ENCODE results near the gene GNB3.

GNB3 gene

DNA sequence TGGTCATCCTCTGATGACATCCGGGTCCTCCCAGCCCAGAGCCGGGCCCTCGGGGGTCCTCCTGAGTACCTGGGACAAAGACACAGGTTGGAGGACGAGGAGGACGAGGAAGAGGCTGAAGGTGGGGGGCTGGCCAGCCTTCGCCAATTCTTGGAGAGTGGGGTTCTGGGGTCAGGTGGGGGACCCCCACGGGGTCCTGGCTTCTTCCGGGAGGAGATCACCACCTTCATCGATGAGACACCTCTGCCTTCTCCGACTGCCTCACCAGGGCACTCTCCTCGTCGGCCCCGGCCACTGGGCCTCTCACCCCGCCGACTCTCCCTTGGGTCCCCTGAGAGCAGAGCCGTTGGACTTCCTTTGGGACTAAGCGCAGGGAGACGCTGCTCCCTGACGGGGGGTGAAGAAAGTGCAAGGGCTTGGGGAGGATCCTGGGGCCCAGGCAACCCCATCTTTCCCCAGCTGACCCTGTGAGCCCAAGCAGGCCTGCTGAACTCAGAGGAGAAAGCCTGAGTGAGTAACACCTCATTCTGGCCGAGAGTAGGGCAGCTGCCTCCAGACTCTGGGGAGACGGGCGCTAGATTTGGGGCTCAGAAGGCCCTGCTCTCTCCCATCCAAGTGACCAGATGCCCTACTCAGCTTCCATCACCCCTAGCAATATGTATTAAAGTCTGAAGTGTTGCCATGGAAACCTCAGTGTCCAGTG, 13.8 kb upstream of the GNB3 start:
- DNase-seq (ENCODE audit: low read depth) = no peak
- TF ChIP-seq, protein P1, sequence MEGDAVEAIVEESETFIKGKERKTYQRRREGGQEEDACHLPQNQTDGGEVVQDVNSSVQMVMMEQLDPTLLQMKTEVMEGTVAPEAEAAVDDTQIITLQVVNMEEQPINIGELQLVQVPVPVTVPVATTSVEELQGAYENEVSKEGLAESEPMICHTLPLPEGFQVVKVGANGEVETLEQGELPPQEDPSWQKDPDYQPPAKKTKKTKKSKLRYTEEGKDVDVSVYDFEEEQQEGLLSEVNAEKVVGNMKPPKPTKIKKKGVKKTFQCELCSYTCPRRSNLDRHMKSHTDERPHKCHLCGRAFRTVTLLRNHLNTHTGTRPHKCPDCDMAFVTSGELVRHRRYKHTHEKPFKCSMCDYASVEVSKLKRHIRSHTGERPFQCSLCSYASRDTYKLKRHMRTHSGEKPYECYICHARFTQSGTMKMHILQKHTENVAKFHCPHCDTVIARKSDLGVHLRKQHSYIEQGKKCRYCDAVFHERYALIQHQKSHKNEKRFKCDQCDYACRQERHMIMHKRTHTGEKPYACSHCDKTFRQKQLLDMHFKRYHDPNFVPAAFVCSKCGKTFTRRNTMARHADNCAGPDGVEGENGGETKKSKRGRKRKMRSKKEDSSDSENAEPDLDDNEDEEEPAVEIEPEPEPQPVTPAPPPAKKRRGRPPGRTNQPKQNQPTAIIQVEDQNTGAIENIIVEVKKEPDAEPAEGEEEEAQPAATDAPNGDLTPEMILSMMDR (conservative IDR thresholded peaks at IDR 0.05; ENCODE audit: low read depth, low read length) = no peak
- H3K4me3 ChIP-seq (ENCODE audit: low read length) = no peak overlapping the region

DNA sequence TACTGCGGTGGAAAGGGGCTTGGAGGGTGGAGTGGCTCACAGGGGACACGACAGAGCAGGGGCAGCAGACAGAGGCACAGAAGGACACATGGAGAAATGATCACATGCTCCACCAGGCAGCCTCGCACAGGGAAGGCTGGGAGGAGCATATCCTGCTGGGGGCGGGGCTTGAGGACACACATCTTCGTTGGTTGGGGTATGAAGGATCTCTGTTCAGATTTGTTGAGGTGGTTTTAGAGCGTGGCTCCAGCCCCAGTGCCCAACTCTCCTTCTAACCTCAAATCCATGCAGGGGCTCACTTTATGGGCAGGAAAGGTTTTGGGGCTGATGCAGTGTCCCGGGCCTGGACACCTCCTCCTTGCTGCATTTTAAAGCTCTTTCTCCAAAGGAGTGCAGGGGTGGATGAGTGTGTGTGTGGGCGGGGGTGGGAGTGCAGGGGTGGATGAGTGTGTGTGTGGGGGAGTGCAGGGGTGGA, 13.3 kb upstream of the GNB3 start:
- H3K4me3 ChIP-seq (ENCODE audit: low read length) = peak overlapping the region; percentile 15
- no peak for DNase-seq (ENCODE audit: low read depth)
- TF ChIP-seq, protein P1 (conservative IDR thresholded peaks at IDR 0.05; ENCODE audit: low read depth, low read length) = no peak

DNA sequence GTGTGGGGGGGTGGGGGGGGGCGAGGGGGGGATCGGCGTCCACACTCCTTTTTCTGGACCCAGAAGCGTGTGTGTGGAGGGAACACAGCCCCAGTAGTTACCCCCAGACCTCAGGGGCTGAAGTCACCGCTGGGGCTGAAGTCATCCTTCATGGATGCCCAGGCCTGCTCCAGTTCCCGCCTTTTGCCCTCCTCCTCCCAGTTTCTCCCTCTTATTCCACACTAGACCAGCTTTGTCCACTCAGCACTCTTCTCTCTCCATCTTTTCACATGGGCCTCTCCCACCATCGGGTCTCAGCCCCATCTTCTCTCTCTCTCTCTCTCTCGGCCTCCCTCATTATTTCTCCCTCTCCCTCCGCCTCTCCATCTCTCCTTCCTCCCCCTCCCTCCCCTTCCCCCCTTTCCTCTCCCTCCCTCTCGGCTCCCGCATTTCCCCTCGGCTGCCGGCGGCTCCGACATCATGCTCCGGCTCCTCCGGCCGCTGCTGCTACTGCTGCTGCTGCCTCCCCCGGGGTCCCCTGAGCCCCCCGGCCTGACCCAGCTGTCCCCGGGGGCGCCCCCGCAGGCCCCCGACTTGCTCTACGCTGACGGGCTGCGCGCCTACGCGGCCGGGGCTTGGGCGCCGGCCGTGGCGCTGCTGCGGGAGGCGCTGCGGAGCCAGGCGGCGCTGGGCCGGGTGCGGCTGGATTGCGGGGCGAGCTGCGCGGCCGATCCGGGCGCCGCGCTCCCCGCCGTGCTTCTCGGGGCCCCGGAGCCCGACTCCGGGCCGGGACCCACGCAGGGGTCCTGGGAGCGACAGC, 12.5 kb upstream of the GNB3 start, which contains the start of gene P3H3:
Gene P3H3 (plus strand): TSS at position 426 of the 799 bp plus-strand sequence. CDS start 34 bp downstream, at position 460.
- TF ChIP-seq, protein P1 (conservative IDR thresholded peaks at IDR 0.05; ENCODE audit: low read depth, low read length) = no peak
- peak within 1 kb of the TSS; percentile 88 for H3K4me3 ChIP-seq (ENCODE audit: low read length)
- DNase-seq (ENCODE audit: low read depth) = no peak

DNA sequence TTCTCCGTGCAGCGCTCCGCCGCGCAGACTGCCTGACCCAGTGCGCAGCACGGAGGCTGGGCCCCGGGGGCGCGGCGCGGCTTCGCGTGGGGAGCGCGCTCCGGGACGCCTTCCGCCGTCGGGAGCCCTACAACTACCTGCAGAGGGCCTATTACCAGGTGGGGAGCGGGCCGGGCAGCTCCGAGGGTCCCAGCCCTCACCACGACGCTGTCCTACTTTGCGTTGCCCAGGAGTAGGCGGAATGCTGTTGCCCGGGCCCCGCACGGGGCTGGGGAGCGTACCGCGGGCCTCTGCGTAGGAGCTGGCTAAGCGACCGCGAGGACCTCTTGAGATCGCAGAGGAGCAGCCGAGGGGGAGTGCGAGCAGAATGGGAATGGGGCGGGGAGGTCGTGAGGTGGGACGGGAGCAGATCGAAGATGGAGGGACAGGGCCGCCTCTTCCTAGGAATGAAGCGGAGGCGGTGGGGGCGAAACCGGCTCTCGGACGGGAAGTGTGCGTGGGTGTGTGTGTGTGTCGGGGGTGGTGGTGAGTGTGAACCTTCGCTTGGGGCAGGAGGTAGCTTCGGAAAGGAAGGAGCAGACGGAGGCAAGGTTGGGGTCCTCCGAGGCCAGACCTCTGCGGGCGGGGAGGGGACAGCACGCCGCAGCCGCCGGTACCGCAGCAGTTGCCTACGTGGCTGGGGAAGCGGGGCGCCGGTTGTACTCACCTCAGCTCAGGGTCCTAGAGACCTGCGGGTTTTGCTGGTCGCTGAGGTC, 11.8 kb upstream of the GNB3 start:
- no peak for DNase-seq (ENCODE audit: low read depth)
- TF ChIP-seq, protein P1 (conservative IDR thresholded peaks at IDR 0.05; ENCODE audit: low read depth, low read length) = no peak
- H3K4me3 ChIP-seq (ENCODE audit: low read length) = peak overlapping the region; percentile 88

DNA sequence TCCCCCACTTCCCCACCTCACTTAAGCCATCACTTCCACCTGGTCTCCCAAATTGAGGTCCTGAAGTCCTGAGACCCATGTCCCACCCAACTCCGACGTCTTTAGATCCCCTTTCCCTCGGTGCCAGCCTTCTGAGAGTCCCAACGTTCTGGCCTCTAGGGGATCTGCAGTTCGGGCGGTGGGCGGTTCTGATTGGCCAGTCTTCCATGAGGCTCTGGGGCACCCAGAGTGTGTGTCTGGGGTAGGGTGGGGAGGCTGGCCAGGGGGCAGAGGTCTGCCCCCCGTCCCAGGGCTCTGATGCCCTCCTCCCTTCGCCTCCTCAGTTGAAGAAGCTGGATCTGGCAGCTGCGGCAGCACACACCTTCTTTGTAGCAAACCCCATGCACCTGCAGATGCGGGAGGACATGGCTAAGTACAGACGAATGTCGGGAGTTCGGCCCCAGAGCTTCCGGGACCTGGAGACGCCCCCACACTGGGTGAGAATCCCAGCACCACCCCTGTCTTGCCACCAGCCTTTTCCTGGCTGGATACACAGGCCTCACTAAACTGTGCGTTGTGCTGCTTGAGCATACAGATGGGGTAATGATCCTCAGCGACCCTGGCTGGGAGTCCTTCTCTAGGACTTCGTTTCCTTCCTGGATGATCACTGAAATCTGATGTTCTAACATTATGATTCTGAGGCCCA, 11.0 kb upstream of the GNB3 start:
- H3K4me3 ChIP-seq (ENCODE audit: low read length) = peak overlapping the region; percentile 88
- DNase-seq (ENCODE audit: low read depth) = no peak
- TF ChIP-seq, protein P1 (conservative IDR thresholded peaks at IDR 0.05; ENCODE audit: low read depth, low read length) = peak; percentile 37

DNA sequence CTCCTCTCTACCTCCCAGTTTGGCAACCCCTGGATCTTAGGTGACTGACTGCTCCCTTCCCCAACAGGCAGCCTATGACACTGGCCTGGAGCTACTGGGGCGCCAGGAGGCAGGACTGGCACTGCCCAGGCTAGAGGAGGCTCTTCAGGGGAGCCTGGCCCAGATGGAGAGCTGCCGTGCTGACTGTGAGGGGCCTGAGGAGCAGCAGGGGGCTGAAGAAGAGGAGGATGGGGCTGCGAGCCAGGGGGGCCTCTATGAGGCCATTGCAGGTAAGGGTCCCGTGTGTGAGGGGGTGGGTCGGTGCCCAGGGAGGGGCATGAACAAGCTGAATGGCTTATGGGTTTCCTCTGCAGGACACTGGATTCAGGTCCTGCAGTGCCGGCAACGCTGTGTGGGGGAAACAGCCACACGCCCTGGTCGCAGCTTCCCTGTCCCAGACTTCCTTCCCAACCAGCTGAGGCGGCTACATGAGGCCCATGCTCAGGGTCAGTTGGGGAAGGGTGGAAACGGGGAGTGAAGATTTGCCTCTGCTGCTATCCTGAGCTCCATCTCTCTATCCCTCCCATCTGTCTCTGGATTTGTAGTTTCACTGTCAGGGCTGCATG, 10.3 kb upstream of the GNB3 start:
- DNase-seq (ENCODE audit: low read depth) = no peak
- TF ChIP-seq, protein P1 (conservative IDR thresholded peaks at IDR 0.05; ENCODE audit: low read depth, low read length) = no peak
- no peak overlapping the region for H3K4me3 ChIP-seq (ENCODE audit: low read length)

Data from retinal pigment epithelial cell (primary cell).